ENCODE measurements around the gene ZFAND2B.

Gene ZFAND2B, protein sequence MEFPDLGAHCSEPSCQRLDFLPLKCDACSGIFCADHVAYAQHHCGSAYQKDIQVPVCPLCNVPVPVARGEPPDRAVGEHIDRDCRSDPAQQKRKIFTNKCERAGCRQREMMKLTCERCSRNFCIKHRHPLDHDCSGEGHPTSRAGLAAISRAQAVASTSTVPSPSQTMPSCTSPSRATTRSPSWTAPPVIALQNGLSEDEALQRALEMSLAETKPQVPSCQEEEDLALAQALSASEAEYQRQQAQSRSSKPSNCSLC

DNA sequence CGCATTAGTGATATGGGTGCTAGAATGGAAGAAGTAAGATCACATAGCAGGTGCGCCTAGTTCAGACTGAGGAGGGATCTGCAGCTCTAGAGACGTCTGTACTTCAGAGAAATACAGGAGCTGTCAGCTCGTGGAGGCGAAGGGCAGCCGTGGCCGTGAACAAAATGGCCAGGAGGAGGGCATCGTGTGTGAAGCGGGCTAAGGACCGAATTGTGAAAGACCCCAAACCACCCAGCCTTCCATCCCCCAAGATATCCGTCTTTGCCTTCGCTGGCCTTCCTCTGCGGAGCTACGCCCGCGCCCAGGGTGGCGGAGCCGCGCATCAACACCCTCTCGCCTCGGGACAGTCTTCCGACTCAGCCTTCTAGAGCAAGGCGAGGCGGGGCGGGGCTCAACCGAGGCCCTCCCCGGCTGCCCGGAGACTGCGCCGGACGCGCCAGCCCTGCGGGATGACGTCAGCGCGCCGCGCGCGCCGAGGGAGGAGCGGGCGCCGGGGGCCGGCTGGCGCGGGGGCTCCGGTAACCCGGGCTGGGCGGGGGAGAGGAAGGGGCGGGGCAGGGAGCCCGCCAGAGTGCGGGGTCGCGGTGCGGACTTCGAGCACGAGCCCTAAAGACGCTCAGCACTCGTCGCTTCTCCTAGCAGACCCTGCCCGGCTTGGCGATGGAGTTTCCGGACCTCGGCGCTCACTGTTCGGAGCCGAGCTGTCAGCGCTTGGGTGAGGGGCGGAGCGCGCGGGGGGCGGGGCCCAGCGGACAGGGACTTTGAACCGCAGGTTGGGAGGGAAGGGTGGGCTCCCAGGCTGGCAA, at the start of gene ZFAND2B:
Gene ZFAND2B (plus strand): TSS at position 455 of the 806 bp plus-strand sequence. CDS start 206 bp downstream, at position 661.
- ATAC-seq: peak; percentile 96 to 97

DNA sequence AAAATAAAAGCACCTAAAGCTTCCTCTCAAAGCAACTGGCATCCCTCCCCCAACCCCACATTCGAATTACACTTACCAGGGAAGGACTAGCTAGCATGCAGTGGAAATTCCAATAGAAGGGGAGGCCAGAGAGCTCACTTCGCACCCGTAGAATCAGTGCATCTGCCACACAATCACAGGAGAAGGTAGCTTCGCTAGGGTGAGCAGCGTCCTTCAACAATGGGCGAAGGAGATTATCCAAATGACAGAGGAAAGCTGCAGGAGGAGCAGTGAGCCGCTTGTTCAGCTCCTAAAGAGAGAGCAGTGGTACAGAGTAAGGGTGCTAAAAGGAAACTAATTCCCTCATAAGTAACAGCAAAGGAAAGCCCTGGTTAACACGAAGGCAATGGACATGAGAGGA, 49.2 kb upstream of the ZFAND2B start:
- ATAC-seq: no peak

DNA sequence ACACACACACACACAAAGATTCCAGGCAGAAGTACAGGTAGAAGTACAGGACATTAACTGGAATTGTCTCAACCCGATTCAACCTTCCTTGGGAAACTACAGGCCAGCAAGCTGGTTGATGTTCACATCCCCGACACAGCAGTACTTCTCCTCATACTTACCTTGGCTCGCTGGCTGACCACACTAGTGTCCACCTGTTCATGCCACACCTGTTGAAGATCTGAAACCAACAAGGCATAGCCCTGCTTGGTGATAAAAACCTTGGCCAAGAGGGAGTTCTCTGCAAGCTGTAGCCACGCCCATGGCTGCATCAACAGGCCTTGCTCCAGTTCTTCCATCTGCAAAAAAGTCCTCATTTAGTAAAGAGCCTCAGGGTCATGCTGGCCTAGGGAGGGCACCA, 48.6 kb upstream of the ZFAND2B start:
- ATAC-seq: no peak

DNA sequence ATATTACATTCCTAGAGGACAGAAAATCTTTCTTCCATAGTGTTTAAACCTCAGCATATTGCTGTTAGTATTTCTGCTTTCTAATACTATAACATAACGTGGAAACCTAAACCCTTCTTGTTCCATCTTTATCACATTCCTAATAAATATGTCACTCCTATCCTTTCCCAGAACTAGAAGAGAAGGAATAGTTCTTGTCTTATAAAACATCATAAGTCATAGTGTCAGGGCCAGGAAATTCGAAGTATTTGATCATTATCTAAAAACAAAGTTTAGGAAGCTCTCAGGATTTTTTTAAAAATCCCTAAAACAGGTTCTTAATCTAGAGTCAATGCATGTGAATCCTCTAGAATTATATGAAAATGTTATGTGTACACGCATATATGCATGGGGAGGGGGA, 48.0 kb upstream of the ZFAND2B start:
- no peak for ATAC-seq

DNA sequence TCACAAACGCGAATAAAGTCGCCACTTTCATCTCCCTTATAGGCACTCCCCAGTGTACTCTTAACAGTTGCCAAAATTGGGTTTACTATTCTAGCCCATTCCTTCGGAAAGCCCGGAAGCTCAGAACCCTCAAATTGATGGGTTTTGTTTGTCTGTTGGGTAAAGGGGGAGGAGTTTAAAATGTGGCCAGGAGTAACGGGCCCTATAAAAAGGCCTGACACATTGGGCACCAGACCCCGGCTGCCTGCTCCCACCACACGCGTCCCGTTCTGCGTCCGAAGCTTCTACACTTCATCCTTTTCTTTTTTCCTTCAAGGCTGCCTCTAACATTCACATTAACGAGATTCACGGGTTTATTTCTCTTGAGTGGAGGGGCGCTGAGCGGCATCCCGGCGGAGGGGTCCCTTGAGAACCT, 46.8 kb upstream of the ZFAND2B start:
- no peak for ATAC-seq

DNA sequence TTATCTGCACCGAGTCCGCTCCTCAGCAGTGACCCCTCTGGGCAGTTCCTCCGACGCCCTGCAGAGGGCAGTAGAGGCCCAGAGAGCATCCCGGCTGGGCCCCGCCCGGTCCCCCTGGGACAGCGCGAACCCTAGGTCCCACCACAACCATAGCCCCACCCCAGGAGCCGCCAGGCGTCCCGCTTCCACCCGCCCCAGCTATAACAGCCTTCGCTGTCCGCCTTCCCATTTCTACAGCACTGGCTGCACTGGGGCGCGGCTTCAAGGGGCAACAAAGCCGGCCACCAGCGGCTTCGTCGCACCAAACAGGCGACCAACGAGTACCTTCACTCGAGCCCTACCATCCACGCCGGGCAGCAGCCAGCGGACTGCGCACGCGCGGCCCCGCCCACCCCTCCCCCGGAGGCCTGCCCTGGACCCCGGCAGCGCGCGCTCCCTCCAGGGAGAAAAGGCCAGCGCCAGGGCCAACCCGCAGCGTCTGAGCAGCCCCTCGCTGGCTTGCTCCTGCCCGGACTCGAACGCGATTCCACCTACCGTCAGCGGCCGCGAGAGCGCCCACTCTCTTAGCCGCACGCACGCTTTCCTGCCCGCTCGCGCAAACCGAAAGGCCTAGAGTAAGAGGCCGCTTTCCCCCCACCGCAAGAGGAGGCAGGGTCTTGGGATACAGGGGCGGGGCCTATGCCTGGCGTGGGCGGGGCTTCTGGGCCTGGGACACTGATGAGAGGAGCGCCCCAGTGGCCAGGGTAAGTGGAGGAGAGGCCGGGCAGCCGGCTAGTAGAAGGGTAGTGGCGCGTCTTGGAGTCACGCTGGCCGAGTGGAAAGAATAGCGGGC, 46.2 kb upstream of the ZFAND2B start, which contains the start of gene NHEJ1:
Gene NHEJ1 (minus strand): TSS at position 630 of the 832 bp plus-strand sequence. CDS start 2,453 bp downstream, outside the sequence.
- ATAC-seq: peak; percentile 89 to 90

DNA sequence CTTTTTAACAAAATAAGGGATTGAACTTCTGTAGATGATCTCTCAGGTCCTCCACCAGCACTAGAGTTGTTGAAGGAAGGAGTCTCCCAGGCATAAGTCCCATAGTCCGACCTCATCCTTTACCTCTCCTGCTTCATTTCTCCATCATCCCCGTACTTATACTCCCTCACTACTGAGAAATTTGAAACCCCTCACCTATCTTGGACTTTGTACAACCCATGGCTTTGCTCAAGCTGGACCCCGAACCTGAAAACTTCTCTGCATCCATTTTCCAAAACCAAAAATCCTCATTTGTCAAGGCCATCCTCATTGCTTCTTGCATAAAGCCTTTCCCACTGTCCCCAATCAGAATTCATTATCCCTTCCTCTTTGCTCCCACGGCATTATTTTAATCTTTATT, 45.5 kb upstream of the ZFAND2B start:
- ATAC-seq: no peak

DNA sequence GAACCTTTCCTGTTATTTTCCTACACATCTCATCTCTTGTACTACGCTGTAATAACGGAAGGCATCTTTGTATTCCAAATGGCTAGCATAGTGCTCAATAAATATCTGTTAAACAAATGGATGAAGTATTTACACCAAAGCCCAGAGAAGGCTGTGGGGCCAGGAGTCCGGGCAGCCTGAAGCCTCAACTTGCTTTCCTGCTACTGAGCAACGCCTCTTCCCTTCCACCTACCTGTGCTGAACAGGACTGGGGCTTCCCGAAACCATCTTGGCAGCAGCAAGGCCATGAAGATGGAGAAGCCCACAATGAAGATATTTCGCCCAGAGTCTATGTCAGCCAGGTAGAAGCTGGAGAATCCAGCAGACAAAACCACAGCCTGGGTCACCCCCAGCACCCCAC, 43.4 kb upstream of the ZFAND2B start:
- no peak for ATAC-seq

DNA sequence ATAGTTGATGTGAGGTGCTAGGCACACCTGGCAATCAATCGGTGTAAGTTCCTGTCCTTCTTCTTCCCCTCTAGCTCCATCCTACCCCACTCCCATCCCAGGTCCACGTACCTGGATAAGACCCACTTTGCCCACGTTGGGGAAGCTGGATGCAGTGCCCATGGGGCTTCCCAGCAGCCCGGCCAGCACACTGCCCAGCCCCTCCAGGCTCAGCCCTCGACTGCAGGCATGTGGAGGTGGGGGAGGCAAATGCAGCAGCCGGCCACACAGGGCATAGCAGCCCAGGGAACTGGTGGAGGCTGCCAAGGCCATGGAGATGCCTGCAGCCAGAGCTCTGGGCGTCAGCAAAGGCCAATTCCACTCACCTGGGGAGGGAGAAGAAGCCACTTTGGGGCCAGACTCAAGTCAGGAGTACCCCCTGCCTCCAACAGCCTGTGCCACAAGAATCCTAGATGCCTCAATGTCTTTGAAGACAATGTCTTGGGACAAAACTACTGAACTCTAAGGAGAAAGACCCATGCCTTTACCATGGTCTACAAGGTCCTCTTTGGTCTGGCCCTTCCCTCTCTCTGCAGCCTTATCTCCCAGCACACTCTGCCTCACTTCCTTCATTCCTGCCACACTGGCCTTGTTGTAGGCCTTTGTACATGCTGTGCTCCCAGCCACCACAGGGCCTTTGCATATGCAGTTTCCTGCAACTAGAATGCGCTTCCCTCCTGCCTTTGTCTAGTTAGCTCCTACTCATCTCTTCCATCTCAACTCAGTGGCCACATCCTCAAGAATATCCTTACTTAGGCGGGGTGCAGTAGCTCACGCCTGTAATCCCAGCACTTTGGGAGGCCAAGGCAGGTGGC, 41.3 kb upstream of the ZFAND2B start:
- no peak for ATAC-seq

DNA sequence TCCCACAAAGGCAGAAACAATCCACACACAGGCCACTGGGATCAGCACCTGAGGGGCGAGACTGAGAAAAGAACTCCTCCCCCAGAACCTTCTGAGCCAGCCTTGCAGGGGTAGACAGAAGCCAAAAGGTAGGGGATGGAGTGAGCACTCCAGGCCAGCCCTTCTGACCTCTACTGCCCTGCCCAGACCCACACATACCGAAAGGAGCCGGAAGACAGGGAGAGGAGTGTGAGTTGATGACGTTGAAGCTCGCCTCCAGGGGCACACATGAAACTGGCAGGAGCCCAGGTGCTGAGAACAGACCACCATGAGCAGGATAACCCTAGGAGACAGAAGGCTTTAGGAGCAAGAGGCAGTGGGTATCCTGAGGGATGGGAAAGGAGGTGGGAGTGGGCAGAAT, 38.6 kb upstream of the ZFAND2B start:
- no peak for ATAC-seq

DNA sequence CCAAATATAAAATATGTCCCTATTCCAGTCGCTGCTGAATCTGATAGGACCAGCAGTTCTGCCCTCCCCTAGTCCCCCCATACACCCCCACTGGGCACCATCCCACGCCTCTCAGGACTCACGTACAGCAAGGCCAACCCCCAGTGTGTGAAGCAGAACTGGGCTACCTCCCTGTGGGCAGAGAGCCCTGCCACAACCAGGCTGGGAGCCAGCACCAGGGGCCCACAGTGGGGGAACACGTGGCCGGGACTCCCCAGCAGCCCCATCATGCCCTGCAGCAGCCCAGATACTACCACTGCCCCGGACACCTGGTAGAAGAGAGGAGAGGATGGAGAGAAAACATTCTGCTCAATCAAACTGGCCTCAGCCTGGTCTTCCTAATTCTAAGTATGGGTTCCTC, 38.1 kb upstream of the ZFAND2B start:
- no peak for ATAC-seq

DNA sequence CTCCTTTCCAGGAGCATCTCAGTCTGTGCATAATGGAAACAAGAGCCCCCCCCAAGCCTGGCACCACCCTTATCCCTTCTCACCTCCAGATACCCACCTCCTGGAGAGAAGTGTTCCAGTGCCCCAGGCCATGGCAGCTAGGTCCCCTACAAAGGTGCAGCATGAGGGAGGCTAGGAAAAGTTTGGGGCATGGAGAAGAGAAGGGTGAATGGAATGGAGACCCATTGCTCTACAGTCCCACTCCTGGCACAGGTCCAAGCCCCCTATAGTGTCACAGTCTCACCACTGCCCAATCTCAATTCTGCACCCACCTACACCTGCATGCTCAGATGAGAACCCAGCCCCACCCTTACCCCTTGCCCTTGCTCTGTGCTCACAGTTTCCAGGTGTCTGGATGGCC, 37.6 kb upstream of the ZFAND2B start:
- no peak for ATAC-seq

DNA sequence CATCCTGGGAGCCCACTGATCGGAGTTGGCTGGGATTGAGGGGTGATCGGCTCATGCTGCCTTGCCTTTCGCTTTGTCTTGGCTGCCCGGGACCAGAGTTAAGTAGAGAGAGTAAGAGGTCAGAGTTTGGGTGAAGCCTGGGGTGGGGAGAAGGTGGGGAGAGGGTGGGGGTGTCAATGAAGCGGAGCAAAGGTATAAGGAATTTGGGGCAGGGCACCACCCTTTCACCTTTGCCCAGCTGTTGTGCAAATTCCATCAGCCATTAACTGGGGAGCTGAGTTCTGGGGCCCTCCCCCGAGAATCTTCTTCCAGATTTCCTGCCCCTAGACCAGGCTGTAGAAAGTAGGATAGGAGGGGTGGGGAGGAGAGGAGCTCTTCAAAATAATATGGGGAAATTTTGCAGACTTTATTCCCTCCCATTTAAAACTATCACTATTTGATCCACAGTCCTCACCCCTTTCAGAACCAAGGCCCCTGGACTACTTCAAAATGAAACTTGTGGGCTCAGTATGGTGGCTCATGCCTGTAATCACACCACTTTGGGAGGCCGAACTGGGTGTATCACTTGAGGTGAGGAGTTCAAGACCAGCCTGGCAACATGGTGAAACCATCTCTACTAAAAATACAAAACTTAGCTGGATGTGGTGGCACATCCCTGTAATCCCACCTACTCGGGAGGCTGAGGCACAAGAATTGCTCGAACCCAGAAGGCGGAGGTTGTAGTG, 36.5 kb upstream of the ZFAND2B start, which contains the start of gene SLC23A3:
Gene SLC23A3 (minus strand): TSS at position 100 of the 725 bp plus-strand sequence. CDS start 45 bp downstream, at position 55.
- peak in 1 of 2 donors; percentile 43 for ATAC-seq

DNA sequence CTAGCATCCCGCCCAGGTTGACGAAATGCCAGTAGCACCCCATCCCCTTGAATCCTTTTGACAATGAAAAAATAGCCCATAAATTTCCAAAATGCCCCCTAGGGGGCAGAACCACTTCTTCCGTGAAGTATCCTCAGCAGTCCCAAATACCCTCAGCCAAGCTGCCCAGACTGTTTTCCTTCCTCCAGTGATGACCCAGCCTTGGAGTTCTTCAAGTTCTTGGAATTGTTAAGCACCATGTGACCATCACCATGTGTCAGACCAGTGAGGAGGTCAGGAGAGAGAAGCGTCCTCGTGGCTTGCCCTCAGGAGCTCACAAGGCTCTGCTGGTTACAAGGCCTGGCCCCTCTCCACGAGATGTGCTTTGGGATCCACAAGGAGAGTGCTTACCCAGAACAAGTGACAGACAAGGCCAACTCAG, 35.3 kb upstream of the ZFAND2B start:
- peak in 1 of 2 donors; percentile 46 for ATAC-seq

DNA sequence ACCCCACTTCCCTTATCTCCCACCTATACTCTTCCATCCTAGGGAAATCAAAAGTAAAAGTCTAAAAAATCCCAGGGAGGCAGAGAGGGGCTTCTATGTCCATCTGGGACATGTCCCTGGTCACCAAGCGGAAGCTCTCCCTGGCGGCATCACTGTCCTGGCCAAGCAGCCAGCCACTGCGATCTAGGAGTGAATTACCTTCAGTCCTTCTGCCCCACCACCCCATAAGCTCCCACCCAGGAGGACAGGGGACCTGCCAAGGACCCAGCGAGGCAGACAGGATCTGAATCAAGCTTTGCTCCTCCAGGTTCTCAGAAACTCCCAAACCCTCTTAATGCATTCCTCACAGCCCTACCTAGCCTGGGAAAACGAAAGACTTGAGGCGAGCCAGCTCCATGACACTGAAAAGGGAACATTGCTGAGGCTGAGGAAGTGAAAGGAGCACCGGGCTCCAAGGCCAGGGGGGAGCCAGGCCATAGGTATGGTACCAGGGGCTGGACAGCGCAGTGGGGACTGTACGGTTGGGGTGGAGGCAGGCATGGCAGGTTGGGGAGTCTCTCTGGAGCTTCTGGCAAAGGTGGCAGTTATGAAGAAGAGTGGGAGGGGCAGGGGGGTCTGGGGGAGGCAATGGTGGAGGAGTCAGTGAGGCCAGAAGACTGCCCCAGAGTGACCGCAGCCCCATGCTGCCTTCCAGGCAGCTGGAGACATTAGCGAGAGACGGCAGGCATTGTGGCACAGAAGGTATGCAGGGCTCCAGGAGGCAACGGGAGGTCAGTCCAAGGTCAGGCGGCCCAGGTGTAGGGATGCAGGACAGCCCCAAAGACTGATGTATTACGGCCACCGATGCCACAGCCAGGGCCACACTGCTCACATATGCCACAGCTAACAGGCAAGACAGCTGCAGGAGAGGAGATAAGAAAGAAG, 34.1 kb upstream of the ZFAND2B start:
- no peak for ATAC-seq

DNA sequence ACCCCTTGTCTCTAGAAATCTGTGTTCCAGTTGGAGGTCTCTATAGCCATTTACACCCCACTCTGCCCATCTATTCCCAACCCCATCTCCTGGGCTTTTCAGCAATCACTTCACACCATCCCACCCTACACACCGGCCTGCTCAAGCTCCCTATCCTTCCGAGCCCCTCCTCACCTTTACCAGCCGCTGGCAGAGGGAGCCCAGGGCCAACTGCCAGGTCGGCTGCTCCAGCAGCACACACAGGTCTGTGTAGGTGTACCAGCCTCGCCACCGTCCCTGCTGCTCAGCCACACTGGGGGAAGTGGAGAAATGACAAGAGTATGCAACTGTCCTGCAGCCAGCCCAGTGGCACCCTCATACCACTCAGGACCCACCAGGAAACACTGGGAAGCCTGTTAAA, 33.4 kb upstream of the ZFAND2B start:
- ATAC-seq: no peak

DNA sequence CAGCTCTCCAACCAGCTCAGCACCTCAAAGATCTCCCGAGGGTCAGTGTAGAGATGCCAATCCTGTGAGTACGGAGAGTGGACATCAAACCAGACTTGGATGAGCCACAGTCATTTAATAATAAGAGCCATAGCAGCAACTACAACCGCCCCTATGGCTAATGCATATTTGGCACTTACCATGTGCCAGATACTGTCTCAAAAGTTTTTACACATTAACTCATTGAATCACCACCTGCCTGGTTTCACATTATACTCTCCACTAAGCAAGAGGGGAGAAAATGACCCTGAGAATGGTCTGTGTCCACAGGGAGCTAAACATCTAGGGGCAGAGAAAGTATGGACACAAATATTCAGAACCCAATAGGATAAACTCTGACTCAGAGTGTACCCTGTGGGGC, 32.4 kb upstream of the ZFAND2B start:
- no peak for ATAC-seq

DNA sequence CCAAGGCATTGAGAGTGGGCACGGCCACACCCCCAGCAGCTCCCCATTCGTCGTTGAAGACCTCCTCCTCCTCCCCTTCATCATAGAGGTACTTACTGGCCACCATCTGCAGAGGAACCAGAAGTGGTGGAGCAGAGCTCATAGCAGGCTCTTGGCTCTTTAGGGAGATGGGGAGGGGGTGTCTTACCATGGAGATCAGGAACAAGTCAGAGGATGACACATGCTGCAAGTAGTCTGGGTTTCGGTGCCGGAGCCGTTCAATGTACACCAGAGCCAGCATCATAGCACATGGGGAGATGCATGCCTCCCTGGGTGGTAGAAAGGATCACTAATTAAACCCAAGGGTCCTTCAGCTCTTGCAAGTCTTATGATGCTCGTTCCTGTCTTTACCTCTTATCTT, 31.8 kb upstream of the ZFAND2B start:
- no peak for ATAC-seq

DNA sequence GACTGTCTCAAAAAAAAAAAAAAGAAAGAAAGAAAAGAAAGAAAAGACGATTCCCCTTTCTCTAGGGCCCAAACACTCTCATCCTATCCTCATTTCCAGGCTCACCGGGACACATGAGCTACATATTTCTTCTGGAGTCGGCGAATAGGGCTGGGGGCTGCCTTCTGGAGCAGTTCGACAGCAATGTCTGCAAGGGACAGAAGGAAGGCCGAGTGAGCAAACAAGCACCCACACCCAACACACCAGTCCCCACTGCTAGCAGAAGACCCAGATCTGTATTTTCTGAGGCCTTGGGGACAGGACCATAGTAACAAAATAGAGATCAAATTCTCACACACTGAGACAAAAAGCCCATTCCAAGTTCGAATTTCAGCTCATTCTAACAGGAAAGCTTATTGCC, 31.1 kb upstream of the ZFAND2B start:
- ATAC-seq: no peak
